Measurements from ENCODE around the gene TANC1.

DNA sequence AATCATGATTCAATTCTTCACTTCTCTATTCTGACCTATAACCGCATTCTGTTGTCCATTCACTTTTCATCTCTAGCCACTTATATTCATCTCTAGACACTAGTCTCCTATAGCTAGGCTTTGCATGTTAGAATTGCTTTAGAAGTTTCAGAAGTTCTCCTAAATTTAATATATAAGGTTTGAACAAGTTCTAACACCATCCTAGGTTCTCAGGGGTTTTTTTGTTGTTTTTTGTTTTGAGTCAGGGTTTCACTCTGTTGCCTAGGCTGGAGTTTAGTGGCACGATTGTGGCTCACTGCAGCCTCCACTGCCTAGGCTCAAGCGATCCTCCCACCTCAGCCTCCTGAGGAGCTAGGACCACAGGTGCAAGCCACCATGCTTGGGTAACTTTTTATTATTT lies 298.1 kb downstream of the TANC1 start:
- TF ChIP-seq, protein P1, sequence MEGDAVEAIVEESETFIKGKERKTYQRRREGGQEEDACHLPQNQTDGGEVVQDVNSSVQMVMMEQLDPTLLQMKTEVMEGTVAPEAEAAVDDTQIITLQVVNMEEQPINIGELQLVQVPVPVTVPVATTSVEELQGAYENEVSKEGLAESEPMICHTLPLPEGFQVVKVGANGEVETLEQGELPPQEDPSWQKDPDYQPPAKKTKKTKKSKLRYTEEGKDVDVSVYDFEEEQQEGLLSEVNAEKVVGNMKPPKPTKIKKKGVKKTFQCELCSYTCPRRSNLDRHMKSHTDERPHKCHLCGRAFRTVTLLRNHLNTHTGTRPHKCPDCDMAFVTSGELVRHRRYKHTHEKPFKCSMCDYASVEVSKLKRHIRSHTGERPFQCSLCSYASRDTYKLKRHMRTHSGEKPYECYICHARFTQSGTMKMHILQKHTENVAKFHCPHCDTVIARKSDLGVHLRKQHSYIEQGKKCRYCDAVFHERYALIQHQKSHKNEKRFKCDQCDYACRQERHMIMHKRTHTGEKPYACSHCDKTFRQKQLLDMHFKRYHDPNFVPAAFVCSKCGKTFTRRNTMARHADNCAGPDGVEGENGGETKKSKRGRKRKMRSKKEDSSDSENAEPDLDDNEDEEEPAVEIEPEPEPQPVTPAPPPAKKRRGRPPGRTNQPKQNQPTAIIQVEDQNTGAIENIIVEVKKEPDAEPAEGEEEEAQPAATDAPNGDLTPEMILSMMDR (IDR thresholded peaks at IDR 0.05; ENCODE audit: insufficient read depth, low read depth, low read length) = no peak
- no peak for TF ChIP-seq EZH2 (IDR thresholded peaks at IDR 0.05; ENCODE audit: insufficient read depth, low read length)

Data from astrocyte (in vitro differentiated cells and primary cell).